HUES48 (cell line): ENCODE measurements around the gene EGFLAM.
A peak's percentile ranks its signal among the peaks of the same experiment; 100 is the strongest.

Experiments
- H3K27ac ChIP-seq: one replicate; pipeline ENCODE4 v1.7.0; 2013; ENCODE audit warnings: low read depth, low read length, inconsistent platforms
- H3K27me3 ChIP-seq: 2 replicates; pipeline ENCODE4 v1.6.1; 2013; ENCODE audit warnings: mild to moderate bottlenecking, low read length; ENCODE audit not compliant: control insufficient read depth, insufficient read depth
- H3K36me3 ChIP-seq: 2 replicates; pipeline ENCODE4 v1.6.1; 2013; ENCODE audit warnings: low read length; ENCODE audit not compliant: control insufficient read depth, insufficient read depth
- H3K4me1 ChIP-seq: 2 replicates; pipeline ENCODE4 v1.6.1; 2013; ENCODE audit warnings: mild to moderate bottlenecking, low read length; ENCODE audit not compliant: control insufficient read depth, insufficient read depth
- H3K4me3 ChIP-seq: 2 replicates; pipeline ENCODE4 v1.5.1; 2013; ENCODE audit warnings: mild to moderate bottlenecking, low read depth, low read length
- H3K9ac ChIP-seq: 2 replicates; pipeline ENCODE4 v1.6.1; 2013; ENCODE audit warnings: mild to moderate bottlenecking, low read depth, low read length, moderate library complexity
- H3K9me3 ChIP-seq: 2 replicates; pipeline ENCODE4 v1.6.1; 2013; ENCODE audit warnings: low read length; ENCODE audit not compliant: control insufficient read depth, insufficient read depth

The EGFLAM gene

DNA sequence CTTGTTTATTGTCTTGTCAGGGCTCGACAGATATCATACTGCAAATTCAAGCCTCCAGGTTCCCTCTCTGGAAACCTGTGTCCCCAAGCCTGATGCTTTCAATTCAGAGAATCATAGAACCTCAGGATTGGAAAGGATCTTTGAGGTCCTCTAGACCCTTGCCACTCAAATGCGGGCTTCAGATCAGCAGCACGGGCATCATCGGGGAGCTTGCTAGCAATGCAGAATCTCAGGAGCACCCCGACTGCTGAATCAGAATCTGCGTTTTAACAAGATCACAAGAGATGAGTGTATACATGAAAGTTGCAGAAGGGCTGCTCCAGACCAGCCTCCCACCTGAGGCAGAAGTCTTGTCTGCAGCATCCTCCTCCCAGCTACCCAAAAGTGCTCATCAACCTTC lies 13.1 kb upstream of the EGFLAM start:
- Histone ChIP-seq H3K27me3 (no peaks in the 10 kb centered on the region), H3K4me3 (no peak overlapping the region), H3K27ac (no peak overlapping the region), H3K9me3 (no peaks in the 10 kb centered on the region), H3K36me3 (no peaks in the 10 kb centered on the region), H3K4me1 (no peaks in the 10 kb centered on the region), H3K9ac (no peak overlapping the region)

GRCh38 chr5:38249301-38249700 lies 9.1 kb upstream of the EGFLAM start:
- Histone ChIP-seq H3K36me3 (no peaks in the 10 kb centered on the region), H3K27me3 (peaks cover 8% of the 10 kb centered on the region), H3K4me3 (no peak overlapping the region), H3K9me3 (0 out of 2 replicates have a peak, but pooled peaks cover 2% of the 10 kb centered on the region), H3K27ac (no peak overlapping the region), H3K9ac (no peak overlapping the region), H3K4me1 (no peaks in the 10 kb centered on the region)

- Histone ChIP-seq H3K27me3 (peaks cover 13% of the 10 kb centered on the region), H3K27ac (no peak overlapping the region), H3K9me3 (0 out of 2 replicates have a peak, but pooled peaks cover 2% of the 10 kb centered on the region), H3K9ac (no peak overlapping the region), H3K36me3 (no peaks in the 10 kb centered on the region), H3K4me1 (no peaks in the 10 kb centered on the region), H3K4me3 (no peak overlapping the region)
These were observed 8.5 kb upstream of the EGFLAM start for GRCh38 chr5:38249812-38250211.

DNA sequence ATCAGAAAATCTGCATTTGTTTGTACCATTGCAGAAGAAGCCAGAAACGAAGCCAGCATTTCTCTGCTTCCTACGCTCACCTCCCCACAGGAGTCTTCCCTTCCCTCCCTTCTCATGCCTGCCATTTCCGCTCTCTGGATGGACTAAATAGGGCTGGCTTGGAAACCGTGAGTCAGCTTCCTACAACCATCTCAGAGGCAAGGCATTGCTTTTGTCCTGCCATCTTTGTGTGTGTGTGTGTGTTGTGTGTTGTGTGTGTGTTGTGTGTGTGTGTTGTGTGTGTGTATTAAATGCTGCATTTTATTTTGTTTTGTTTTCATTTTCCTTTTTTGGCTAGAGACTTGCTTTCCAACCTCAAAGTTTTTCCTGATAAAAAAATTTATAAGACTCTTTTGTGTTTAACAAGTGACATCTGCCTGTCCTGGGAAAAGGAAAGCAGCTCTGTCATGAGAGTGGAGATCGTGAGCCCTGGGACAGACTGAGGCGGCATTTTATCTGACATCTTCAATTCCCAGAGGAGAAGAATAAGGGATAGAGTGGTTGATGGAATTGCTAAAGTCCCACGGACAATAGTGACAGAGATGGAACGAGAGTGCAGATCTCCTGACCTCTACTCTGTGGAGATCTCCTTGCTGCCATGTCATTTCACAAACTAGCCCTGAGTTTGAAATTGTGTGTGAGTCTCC lies 7.5 kb upstream of the EGFLAM start:
- Histone ChIP-seq H3K27me3 (peaks cover 24% of the 10 kb centered on the region), H3K36me3 (no peaks in the 10 kb centered on the region), H3K9ac (no peak overlapping the region), H3K27ac (no peak overlapping the region), H3K9me3 (0 out of 2 replicates have a peak, but pooled peaks cover 2% of the 10 kb centered on the region), H3K4me1 (no peaks in the 10 kb centered on the region), H3K4me3 (no peak overlapping the region)

- H3K4me3 ChIP-seq = no peak overlapping the region
- H3K9me3 ChIP-seq = 0 out of 2 replicates have a peak, but pooled peaks cover 2% of the 10 kb centered on the region
- no peaks in the 10 kb centered on the region for H3K36me3 ChIP-seq
- H3K4me1 ChIP-seq = peaks cover 10% of the 10 kb centered on the region
- H3K27ac ChIP-seq = no peak overlapping the region
- peaks cover 53% of the 10 kb centered on the region for H3K27me3 ChIP-seq
- H3K9ac ChIP-seq = no peak overlapping the region
These were observed 4.6 kb upstream of the EGFLAM start for GRCh38 chr5:38253759-38254158.

DNA sequence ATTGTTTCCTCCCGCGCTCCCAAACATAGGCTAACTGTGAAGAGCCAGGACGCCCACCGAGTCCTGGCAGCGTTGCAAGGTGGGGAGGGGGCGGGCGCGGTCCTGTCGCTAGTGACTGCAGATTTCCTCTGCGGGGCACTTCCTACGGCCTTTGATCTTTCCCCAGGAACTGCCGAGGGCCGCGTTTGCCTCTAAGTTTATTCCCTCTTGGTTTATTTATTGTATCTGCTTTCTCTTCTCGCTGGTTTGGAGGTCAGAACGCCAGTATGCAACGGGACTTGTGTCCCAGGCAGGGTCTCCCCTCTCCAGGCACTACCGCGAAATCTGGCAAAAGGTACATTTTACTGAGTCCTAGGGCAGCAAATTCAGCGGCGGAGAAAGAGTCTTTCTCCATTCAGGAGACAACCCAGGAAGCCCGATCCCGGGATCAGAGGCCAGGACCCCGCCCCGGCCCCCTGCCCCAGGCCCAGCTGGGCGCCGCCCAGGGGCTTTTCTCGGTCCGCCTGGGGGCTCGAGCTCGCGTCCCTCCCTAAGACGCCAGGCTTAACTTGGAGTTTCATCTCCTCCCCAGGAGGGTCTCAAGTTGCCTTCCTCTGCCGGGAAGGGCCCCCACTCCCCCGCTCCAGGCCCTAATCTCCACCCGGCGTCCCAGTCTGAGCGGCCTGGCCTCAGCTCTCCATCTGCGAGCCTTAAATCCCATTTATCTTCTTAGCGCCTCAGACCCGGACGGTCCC lies 884 bp upstream of the EGFLAM start:
- Histone ChIP-seq H3K36me3 (no peaks in the 10 kb centered on the region), H3K4me3 (peak overlapping the region; percentile 70)

GRCh38 chr5:38258042-38258318 lies 379 bp upstream of the EGFLAM start:
- Histone ChIP-seq H3K27ac (no peak overlapping the region), H3K4me3 (peak overlapping the region; percentile 70), H3K36me3 (no peaks in the 10 kb centered on the region), H3K4me1 (peaks cover 15% of the 10 kb centered on the region), H3K9me3 (0 out of 2 replicates have a peak, but pooled peaks cover 2% of the 10 kb centered on the region), H3K9ac (no peak overlapping the region), H3K27me3 (peaks cover 95% of the 10 kb centered on the region)

More for the DNA sequence above, 884 bp upstream of the EGFLAM start:
- peaks cover 15% of the 10 kb centered on the region for H3K4me1 ChIP-seq
- H3K27ac ChIP-seq = peak overlapping the region; percentile 51
- 0 out of 2 replicates have a peak, but pooled peaks cover 2% of the 10 kb centered on the region for H3K9me3 ChIP-seq
- H3K9ac ChIP-seq = no peak overlapping the region
- H3K27me3 ChIP-seq = peaks cover 90% of the 10 kb centered on the region

DNA sequence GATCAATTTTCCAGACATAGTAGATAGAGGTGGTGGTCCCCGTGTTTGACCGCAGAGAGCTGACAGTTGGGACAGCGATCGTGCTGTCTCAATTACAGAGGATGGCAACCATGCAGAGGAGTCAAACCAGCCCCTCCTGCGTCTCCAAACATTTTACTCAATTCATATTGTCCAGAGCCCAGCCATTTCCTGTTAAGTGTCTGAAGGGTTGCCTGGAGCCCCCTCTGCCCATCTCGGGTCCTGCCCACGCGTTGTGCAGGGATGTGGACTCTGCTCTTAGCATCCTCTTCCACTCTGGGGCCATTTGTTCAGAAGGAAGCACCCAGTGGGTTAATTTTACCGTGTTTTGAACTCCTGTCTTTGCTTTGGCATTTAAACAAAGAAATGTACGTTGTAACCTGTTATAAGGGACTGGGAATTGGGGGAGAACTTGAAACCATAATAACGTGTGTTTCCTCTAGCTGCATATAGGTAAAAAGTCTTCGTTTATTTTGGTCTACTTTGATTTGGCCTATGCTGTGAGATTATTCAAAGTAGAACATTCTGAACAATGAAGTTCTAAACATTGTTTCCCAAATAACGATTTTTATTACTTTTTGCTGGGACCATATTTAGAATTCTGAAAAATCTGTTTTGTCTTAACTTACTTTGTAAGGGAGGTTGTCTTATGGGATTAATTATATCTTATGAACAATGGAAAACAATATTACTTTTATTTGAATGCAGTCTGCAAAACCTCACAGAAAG lies 876 bp downstream of the EGFLAM start:
- Histone ChIP-seq H3K9me3 (no peaks in the 10 kb centered on the region), H3K27ac (no peak overlapping the region), H3K4me1 (peaks cover 15% of the 10 kb centered on the region), H3K9ac (no peak overlapping the region), H3K27me3 (peaks cover 98% of the 10 kb centered on the region), H3K36me3 (no peaks in the 10 kb centered on the region), H3K4me3 (peak overlapping the region; percentile 70)

- Histone ChIP-seq H3K4me3 (no peak overlapping the region), H3K27ac (no peak overlapping the region), H3K9ac (no peak overlapping the region), H3K4me1 (peaks cover 15% of the 10 kb centered on the region), H3K9me3 (no peaks in the 10 kb centered on the region), H3K27me3 (peaks cover 98% of the 10 kb centered on the region), H3K36me3 (no peaks in the 10 kb centered on the region)
These were observed 1.4 kb downstream of the EGFLAM start for GRCh38 chr5:38259809-38260160.

- no peaks in the 10 kb centered on the region for H3K9me3 ChIP-seq
- H3K36me3 ChIP-seq = no peaks in the 10 kb centered on the region
- H3K27me3 ChIP-seq = peaks cover 66% of the 10 kb centered on the region
- no peak overlapping the region for H3K9ac ChIP-seq
- H3K4me3 ChIP-seq = no peak overlapping the region
- peaks cover 7% of the 10 kb centered on the region for H3K4me1 ChIP-seq
- H3K27ac ChIP-seq = no peak overlapping the region
These were observed 5.6 kb downstream of the EGFLAM start for GRCh38 chr5:38263983-38264382.
